Peyer's patch (tissue), 4 donors: Measurements from ENCODE around the gene EEF2. TPM values are rescaled to one million over a fixed set of nuclear protein-coding genes. Genes with fewer than 3 reads are reported as not detected.

Experiments used
- DNase-seq, 3 donors: peaks; one replicate each; pipeline ENCODE4 v3.0.0-alpha.2; 2017 to 2019
- H3K27ac ChIP-seq, 4 donors: fragments of 200-600 bp; sonication (generic); one replicate each; pipeline ENCODE4 v1.5.1; 2016 to 2019
- H3K27me3 ChIP-seq, 2 donors: fragments of 200-600 bp; sonication (generic); one replicate each; pipeline ENCODE4 v1.5.1; 2019
- H3K36me3 ChIP-seq, 3 donors: fragments of 200-600 bp; sonication (generic); one replicate each; pipeline ENCODE4 v1.5.1; 2016 to 2019
- H3K4me1 ChIP-seq, 4 donors: fragments of 200-600 bp; sonication (generic); one replicate each; pipeline ENCODE4 v1.5.1; 2016 to 2019
- H3K4me3 ChIP-seq, 4 donors: fragments of 200-600 bp; sonication (generic); 1 replicate in 3 of 4; 2 replicates in 1 of 4; pipeline ENCODE4 v1.5.1; 2016 to 2019; ENCODE audit warnings: mild to moderate bottlenecking in 1 of 4
- H3K9me3 ChIP-seq, 4 donors: fragments of 200-600 bp; sonication (generic); one replicate each; pipeline ENCODE4 v1.5.1; 2016 to 2019; ENCODE audit warnings: mild to moderate bottlenecking in 1 of 4
- POLR2A ChIP-seq, 2 donors: fragments of 450-650 bp; IDR thresholded peaks; one replicate each; pipeline ENCODE4 v1.5.1; 2017; ENCODE audit warnings: antibody characterized with exemption in 2 of 2, mild to moderate bottlenecking in 2 of 2, moderate library complexity in 2 of 2
- total RNA-seq, 4 donors: library from RNA; depleted of rRNA; stranded (reverse); fragments of >200 nt; gene quantifications; one replicate each; pipeline ENCODE4 v1.1.0, GENCODE V29; 2016
- TF ChIP-seq, protein P1 (sequence below), 6 experiments: fragments of 450-650 bp in 4 of 6; fragments of 200-600 bp in 2 of 6; sonication (generic) in 1 of 6; IDR thresholded peaks; one replicate each; pipeline ENCODE4 v1.5.1; 2017 to 2019; ENCODE audit warnings: antibody characterized with exemption in 6 of 6, mild to moderate bottlenecking in 3 of 6, moderate library complexity in 1 of 6

The EEF2 gene
- total RNA-seq, 4 donors from 2014 or later: 914 to 1,425 (median 1,203) TPM

DNA sequence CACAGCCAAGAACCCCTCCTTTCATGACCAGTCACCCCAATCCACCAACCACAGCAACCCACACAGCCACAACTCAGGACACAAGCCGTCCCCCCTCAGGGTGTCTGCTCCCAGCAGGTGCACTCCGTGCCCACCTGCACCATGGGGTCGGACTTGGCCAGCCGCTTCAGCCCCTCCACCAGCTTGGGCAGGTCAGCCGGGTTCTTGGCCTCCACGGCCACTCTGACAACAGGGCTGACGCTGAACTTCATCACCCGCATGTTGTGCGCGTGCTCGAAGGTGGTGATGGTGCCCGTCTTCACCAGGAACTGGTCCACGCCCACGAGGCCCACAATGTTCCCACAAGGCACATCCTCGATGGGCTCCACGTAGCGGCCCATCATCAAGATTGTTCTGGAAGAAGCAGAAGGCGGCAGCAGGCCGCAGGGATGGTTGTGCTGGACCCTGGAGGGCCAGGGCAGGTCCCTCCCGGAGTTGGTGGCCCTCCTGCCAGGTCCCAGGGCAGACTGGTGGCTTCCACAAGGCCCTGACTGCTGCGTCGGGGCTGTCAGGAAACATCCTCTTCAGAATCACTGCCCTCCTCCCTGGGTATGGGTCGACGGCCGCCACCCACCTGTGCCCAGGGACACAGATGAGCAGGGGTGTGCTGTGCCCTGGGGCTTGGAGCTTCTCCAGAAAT is 5.5 kb downstream of the EEF2 start:
- TF ChIP-seq POLR2A (IDR thresholded peaks at IDR 0.05): no peak
- TF ChIP-seq, protein P1, sequence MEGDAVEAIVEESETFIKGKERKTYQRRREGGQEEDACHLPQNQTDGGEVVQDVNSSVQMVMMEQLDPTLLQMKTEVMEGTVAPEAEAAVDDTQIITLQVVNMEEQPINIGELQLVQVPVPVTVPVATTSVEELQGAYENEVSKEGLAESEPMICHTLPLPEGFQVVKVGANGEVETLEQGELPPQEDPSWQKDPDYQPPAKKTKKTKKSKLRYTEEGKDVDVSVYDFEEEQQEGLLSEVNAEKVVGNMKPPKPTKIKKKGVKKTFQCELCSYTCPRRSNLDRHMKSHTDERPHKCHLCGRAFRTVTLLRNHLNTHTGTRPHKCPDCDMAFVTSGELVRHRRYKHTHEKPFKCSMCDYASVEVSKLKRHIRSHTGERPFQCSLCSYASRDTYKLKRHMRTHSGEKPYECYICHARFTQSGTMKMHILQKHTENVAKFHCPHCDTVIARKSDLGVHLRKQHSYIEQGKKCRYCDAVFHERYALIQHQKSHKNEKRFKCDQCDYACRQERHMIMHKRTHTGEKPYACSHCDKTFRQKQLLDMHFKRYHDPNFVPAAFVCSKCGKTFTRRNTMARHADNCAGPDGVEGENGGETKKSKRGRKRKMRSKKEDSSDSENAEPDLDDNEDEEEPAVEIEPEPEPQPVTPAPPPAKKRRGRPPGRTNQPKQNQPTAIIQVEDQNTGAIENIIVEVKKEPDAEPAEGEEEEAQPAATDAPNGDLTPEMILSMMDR (IDR thresholded peaks at IDR 0.05): no peak
- Histone ChIP-seq H3K9me3 (no peaks in the 10 kb centered on the region), H3K4me3 (no peak overlapping the region), H3K36me3 (peaks cover 0 to 93% (median 9%) of the 10 kb centered on the region in 3 donors), H3K4me1 (peaks cover 6 to 18% (median 7%) of the 10 kb centered on the region in 4 donors), H3K27ac (no peak overlapping the region), H3K27me3 (no peaks in the 10 kb centered on the region)
- DNase-seq: no peak

DNA sequence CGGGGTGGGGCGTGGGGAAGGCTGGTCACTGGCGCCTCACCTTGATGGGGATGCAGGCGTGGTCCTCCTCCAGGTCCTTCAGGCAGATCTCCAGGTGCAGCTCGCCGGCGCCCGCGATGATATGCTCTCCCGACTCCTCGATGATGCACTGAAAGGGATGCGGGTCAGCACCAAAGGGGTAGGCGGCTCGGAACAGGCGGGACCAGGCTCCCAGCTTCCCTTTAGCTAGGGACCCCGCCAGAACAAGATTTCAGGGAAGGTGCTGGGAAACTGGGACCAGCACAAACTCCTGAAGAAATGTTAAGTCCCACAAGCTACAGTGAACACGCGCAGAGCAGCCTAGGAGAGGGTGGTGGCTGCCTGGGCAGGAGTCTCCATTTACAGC is 6.0 kb downstream of the EEF2 start:
- Histone ChIP-seq H3K4me3 (no peak overlapping the region), H3K27ac (no peak overlapping the region), H3K9me3 (no peaks in the 10 kb centered on the region), H3K27me3 (no peaks in the 10 kb centered on the region), H3K4me1 (peaks cover 6 to 15% (median 7%) of the 10 kb centered on the region in 4 donors), H3K36me3 (peaks cover 0 to 93% (median 9%) of the 10 kb centered on the region in 3 donors)
- no peak for DNase-seq
- TF ChIP-seq, protein P1 (IDR thresholded peaks at IDR 0.05): no peak
- TF ChIP-seq POLR2A (IDR thresholded peaks at IDR 0.05): no peak

DNA sequence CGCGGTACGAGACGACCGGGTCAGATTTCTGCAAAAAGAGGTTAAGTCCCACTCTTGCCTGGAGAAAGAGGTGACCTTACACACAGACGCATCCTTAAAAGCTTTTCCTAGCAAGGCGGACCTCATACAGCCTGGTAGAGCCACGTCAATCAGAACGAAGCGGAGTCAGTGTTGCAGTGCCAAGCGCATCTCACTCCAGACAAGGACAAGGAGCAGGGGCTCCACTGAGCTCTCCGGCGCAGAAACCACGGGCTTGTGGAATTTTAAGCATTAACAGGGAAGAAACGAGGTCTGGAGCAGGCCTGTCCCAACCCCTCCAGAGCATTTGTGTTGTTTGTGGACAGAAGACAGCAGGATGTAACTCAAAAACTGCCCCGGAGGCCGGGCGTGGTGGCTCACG is 7.1 kb downstream of the EEF2 start:
- Histone ChIP-seq H3K4me3 (no peak overlapping the region), H3K36me3 (peaks cover 0 to 83% (median 9%) of the 10 kb centered on the region in 3 donors), H3K4me1 (peaks cover 0 to 4% (median under 1%) of the 10 kb centered on the region in 4 donors), H3K27me3 (no peaks in the 10 kb centered on the region), H3K9me3 (no peaks in the 10 kb centered on the region), H3K27ac (no peak overlapping the region)
- TF ChIP-seq, protein P1 (IDR thresholded peaks at IDR 0.05): no peak
- TF ChIP-seq POLR2A (IDR thresholded peaks at IDR 0.05): no peak
- DNase-seq: no peak

DNA sequence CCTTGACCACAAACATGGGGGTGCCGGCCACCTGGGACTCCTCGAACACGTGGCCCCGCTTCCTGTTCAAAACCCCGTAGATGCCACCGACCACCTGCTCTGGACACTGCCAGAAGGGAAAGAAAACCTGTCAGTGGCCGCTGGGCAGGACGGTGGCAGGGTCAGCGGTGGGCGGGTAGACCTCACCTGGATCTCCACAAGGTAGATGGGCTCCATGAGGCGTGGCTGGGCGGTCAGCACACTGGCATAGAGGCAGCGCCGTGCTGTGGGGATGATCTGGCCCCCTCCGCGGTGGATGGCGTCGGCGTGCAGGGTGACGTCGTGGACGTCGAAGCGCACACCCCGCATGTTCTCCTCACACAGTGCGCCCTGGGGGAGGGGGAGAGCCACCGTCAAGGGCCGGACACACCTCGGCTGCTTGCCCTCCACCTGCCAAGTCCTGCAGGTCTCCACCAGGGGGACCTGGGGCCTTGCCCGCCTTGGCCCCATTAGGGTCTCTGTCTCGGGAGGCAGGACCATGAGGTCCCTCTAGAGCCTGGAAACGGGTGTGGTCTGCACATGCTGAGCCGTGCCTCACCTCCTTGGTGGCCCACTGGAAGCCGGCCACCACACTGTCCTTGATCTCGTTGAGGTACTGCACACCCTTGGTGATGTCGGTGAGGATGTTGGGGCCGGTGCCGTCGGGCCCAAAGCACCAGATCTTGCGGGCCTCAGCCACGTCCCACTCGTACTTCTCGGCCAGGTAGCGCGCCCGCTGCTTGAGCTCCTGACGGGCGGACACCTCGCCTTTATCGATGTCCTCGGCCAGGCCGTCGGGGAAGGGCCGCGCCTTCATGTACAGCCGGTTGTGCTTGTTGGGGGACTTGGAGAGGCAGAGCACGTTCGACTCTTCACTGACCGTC is 7.8 kb downstream of the EEF2 start:
- H3K4me1 ChIP-seq: no peaks in the 10 kb centered on the region

DNA sequence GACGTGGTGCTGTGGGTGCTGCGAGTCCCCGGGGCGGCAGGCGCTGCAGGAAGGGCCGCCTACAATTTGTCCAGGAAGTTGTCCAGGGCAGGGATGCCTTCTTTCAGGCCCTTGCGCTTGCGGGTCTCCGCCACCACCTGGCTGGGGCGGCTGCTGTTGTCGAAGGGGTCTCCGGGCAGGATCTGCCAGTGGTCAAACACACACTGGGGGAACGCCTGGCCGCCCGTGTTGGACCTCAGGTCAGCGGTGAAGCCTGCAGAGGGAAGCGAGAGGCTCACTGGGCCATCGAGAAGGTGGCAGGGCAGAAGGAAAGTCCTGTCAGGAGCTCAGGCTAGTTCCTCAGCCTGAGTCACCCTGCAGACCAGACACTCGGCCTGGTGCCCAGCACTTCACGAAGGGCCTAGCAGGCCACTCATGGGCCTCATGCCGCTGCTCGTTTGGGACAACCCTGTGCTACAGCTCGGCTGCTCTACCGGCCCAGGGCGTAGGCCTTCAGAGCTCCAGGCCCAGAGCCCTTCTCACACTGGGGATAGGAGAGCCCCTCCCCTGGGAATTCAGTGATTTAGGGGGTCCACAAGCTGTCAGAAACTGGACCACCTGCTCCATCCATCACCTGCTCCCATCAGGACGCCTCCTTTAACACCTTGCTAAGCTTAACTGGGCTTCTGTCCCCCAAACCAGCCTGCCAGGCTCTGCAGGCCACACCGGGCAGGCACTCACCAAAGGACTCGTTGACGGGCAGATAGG is 8.6 kb downstream of the EEF2 start:
- TF ChIP-seq, protein P1 (IDR thresholded peaks at IDR 0.05): no peak
- DNase-seq: no peak
- peaks cover 0 to 68% (median 9%) of the 10 kb centered on the region in 3 donors for H3K36me3 ChIP-seq
- no peaks in the 10 kb centered on the region for H3K27me3 ChIP-seq
- no peaks in the 10 kb centered on the region for H3K9me3 ChIP-seq
- peaks cover 0 to 2% (median under 1%) of the 10 kb centered on the region in 4 donors for H3K4me1 ChIP-seq
- no peak overlapping the region for H3K4me3 ChIP-seq
- H3K27ac ChIP-seq: no peak overlapping the region

More for the DNA sequence above, 7.8 kb downstream of the EEF2 start:
- H3K36me3 ChIP-seq: peaks cover 0 to 76% (median 9%) of the 10 kb centered on the region in 3 donors
- no peaks in the 10 kb centered on the region for H3K9me3 ChIP-seq
- H3K27me3 ChIP-seq: no peaks in the 10 kb centered on the region
- H3K4me3 ChIP-seq: no peak overlapping the region
- DNase-seq: no peak
- TF ChIP-seq, protein P1 (IDR thresholded peaks at IDR 0.05): no peak
- no peak for TF ChIP-seq POLR2A (IDR thresholded peaks at IDR 0.05)
- no peak overlapping the region for H3K27ac ChIP-seq
